Colonic mucosa (tissue), 4 donors: ENCODE measurements around the gene SAC3D1. TPM values are rescaled to one million over a fixed set of nuclear protein-coding genes. Genes with fewer than 3 reads are reported as not detected.
A peak's percentile ranks its signal among the peaks of the same experiment; 100 is the strongest.

Source experiments
- DNase-seq: peaks from one replicate; pipeline ENCODE4 v3.0.0-alpha.2; 2020
- H3K27ac ChIP-seq: fragments of 200-600 bp; one replicate; pipeline ENCODE4 v1.8.0; 2021
- H3K27me3 ChIP-seq: fragments of 200-600 bp; one replicate; pipeline ENCODE4 v1.8.0; 2021
- H3K36me3 ChIP-seq: fragments of 200-600 bp; one replicate; pipeline ENCODE4 v1.8.0; 2021
- H3K4me1 ChIP-seq: fragments of 200-600 bp; one replicate; pipeline ENCODE4 v1.8.0; 2021; ENCODE audit warnings: mild to moderate bottlenecking
- H3K4me3 ChIP-seq: fragments of 200-600 bp; one replicate; pipeline ENCODE4 v1.8.0; 2021
- H3K9ac ChIP-seq, 2 donors: one replicate each; pipeline ENCODE4 v1.7.0; 2013; ENCODE audit warnings: control low read depth in 2 of 2, low read depth in 2 of 2, low read length in 2 of 2
- H3K9me3 ChIP-seq: fragments of 200-600 bp; one replicate; pipeline ENCODE4 v1.8.0; 2021
- CTCF ChIP-seq: fragments of 200-600 bp; IDR thresholded peaks from one replicate; pipeline ENCODE4 v1.8.0; 2022; ENCODE audit warnings: antibody characterized with exemption, mild to moderate bottlenecking
- intact Hi-C: fragments of 100-400 bp; cut with DNase I; formaldehyde crosslinking; loops from one replicate; pipeline ENCODE4 v1.14.1; 2022
- total RNA-seq, 2 donors: library from RNA; stranded (reverse); fragmentation: NEBNext Ultra II Directional in 1 of 2; extraction: Animal tissue kit (Norgen Biotek cat#: 25700) in 1 of 2; gene quantifications; one replicate each; pipeline ENCODE4 v1.2.1, GENCODE V29; 2021
- donor health status: healthy.
- donor health status: DM: no; HTN: no; CAD: no.
- donor health status: DM: no; HTN: no; CAD: no.

The SAC3D1 gene
- total RNA-seq, 2 donors from 2014 or later = 12.9 to 26.7 TPM

- no peaks in the 10 kb centered on the region for H3K27me3 ChIP-seq
- H3K9me3 ChIP-seq = no peaks in the 10 kb centered on the region
- H3K36me3 ChIP-seq = no peaks in the 10 kb centered on the region
- H3K4me3 ChIP-seq = no peak overlapping the region
- H3K9ac ChIP-seq = no peak overlapping the region
- no peak overlapping the region for H3K27ac ChIP-seq
- intact Hi-C loops = no loop called here
- DNase-seq = no peak
- H3K4me1 ChIP-seq = peaks cover 4% of the 10 kb centered on the region
- no peak for TF ChIP-seq CTCF
Measured at GRCh38 chr11:65045728-65046127, 4.7 kb downstream of the SAC3D1 start.

DNA sequence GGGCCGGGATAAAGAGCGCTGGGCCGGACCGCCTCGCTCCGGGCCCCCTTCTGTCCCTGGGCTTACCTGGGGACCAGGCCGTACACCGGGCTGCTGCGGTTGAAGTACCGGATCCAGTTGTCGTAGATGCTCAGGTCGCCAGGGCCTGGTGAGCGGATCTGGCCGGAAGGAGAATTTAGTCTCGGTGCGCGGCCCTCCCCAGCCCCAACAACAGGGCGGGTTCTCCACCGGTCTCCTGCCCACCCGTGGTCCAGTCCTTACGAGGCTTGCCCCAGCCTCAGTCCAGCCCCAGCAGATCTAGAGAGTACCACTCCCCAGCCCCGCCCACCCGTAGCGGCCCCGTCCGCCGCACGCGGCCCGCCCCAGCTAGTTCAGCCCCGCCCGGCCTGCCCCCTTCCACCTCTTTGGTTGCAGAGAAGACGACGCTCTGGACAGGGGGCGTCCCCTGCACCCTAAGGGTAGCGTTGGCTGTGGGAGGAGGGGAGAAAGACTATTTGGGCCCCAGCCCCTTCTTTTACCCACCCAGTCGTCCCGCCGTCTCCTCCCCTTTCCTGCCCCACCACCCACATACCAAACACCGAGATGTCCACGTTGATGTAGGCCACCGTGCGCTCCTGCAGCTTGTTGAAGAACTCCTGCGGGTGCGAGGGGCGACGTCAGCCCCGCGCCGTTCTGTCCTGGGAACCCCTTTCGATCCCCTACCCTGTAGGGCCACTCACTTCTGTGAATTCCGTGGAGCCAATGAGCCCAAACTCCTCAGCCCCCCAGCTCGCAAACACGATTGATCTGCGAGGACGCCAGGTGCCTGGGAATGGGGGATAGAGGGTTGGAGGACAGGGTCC, 6.8 kb downstream of the SAC3D1 start:
- Histone ChIP-seq H3K27me3 (no peaks in the 10 kb centered on the region), H3K4me3 (peak overlapping the region; percentile 34), H3K4me1 (no peaks in the 10 kb centered on the region), H3K9me3 (no peaks in the 10 kb centered on the region), H3K27ac (no peak overlapping the region), H3K9ac (peak overlapping the region; percentile 34 to 40), H3K36me3 (no peaks in the 10 kb centered on the region)
- TF ChIP-seq CTCF = no peak
- intact Hi-C loops = no loop called here
- peak; percentile 40 for DNase-seq

DNA sequence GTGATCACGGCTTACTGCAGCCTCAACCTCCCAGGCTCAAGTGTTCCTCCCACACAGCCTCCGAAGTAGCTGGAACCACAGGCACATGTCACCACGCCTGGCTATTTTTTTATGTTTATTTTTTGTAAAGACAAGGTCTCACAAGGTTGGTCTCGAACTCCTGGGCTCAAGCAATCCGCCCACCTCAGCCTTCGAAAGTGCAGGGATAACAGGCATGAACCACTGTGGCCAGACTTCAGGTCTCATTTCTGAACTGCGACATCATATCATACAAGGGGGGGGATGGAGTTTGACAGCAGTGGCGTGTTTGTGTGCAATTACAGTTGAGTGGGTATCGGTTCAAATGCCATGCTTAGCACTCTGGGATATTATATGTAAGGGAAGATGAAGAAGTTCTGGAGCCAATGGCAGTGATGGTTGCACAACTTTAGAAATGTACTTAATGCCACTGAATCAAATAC, 10.4 kb downstream of the SAC3D1 start:
- Histone ChIP-seq H3K9ac (no peak overlapping the region), H3K27ac (no peak overlapping the region), H3K4me1 (no peaks in the 10 kb centered on the region), H3K27me3 (no peaks in the 10 kb centered on the region), H3K4me3 (no peak overlapping the region), H3K36me3 (no peaks in the 10 kb centered on the region), H3K9me3 (no peaks in the 10 kb centered on the region)
- no peak for TF ChIP-seq CTCF
- no peak for DNase-seq
- intact Hi-C loops = no loop called here

GRCh38 chr11:65053827-65054508, 13.0 kb downstream of the SAC3D1 start:
- no peak for DNase-seq
- Histone ChIP-seq H3K9ac (no peak overlapping the region), H3K9me3 (no peaks in the 10 kb centered on the region), H3K27ac (no peak overlapping the region), H3K36me3 (no peaks in the 10 kb centered on the region), H3K4me3 (no peak overlapping the region), H3K27me3 (no peaks in the 10 kb centered on the region), H3K4me1 (no peaks in the 10 kb centered on the region)
- intact Hi-C loops = no loop called here
- TF ChIP-seq CTCF = no peak

DNA sequence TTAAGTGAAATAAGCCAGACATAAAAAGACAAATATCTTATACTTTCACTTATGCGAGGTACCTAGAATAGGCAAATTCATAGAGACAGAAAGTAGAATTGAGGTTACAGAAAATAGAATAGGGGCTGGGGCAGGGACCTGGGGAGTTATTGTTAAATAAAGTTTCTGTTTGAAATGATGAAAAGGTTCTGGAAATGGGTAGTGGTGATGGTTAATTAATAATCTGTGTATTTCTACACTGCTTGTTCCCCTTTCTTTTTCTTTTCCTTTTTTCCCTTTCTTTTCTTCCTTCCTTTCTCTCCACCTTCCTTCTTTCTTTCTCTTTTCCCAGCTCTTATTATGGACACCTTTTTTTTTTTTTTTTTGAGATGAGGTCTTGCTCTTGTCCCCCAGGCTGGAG, 14.5 kb downstream of the SAC3D1 start:
- H3K27ac ChIP-seq = no peak overlapping the region
- TF ChIP-seq CTCF = no peak
- H3K4me1 ChIP-seq = no peaks in the 10 kb centered on the region
- no peaks in the 10 kb centered on the region for H3K9me3 ChIP-seq
- no peak overlapping the region for H3K4me3 ChIP-seq
- DNase-seq = no peak
- intact Hi-C loops = no loop called here
- H3K27me3 ChIP-seq = no peaks in the 10 kb centered on the region
- H3K9ac ChIP-seq = no peak overlapping the region
- H3K36me3 ChIP-seq = no peaks in the 10 kb centered on the region
